ENCODE data around the gene PDGFD.

Gene PDGFD

GRCh38 chr11:104098555-104098954, 65.4 kb downstream of the PDGFD start:
- TF ChIP-seq TEAD4 (IDR thresholded peaks at IDR 0.05) (no peak), RAD21 (IDR thresholded peaks at IDR 0.05; ENCODE audit: low read depth) (no peak), REST (IDR thresholded peaks at IDR 0.05; ENCODE audit: low read depth) (no peak), EGR1 (IDR thresholded peaks at IDR 0.05) (no peak), YY1 (IDR thresholded peaks at IDR 0.05; ENCODE audit: low read depth) (no peak), USF1 (IDR thresholded peaks at IDR 0.05) (no peak), ZBTB7A (IDR thresholded peaks at IDR 0.05; ENCODE audit: low read depth) (no peak), EP300 (IDR thresholded peaks at IDR 0.05; ENCODE audit: borderline replicate concordance) (no peak), TCF12 (IDR thresholded peaks at IDR 0.05; ENCODE audit: low read depth) (no peak), CEBPB (IDR thresholded peaks at IDR 0.05) (no peak), TAF1 (IDR thresholded peaks at IDR 0.05; ENCODE audit: low read depth) (no peak), CREB1 (IDR thresholded peaks at IDR 0.05; ENCODE audit: low read depth) (no peak), MAX (IDR thresholded peaks at IDR 0.05) (no peak)

GRCh38 chr11:104098132-104098531, 65.8 kb downstream of the PDGFD start:
- TF ChIP-seq USF1 (IDR thresholded peaks at IDR 0.05) (no peak), RAD21 (IDR thresholded peaks at IDR 0.05; ENCODE audit: low read depth) (no peak), YY1 (IDR thresholded peaks at IDR 0.05; ENCODE audit: low read depth) (no peak), TCF12 (IDR thresholded peaks at IDR 0.05; ENCODE audit: low read depth) (no peak), EGR1 (IDR thresholded peaks at IDR 0.05) (no peak), FOXM1 (IDR thresholded peaks at IDR 0.05; ENCODE audit: borderline replicate concordance, low read depth) (no peak), CREB1 (IDR thresholded peaks at IDR 0.05; ENCODE audit: low read depth) (no peak), MAX (IDR thresholded peaks at IDR 0.05) (no peak)

GRCh38 chr11:104096900-104097299, 67.0 kb downstream of the PDGFD start:
- no peak for TF ChIP-seq NFIC (IDR thresholded peaks at IDR 0.05)
- TF ChIP-seq EGR1 (IDR thresholded peaks at IDR 0.05): no peak
- no peak for TF ChIP-seq TCF12 (IDR thresholded peaks at IDR 0.05; ENCODE audit: low read depth)
- TF ChIP-seq TAF1 (IDR thresholded peaks at IDR 0.05; ENCODE audit: low read depth): no peak
- no peak for TF ChIP-seq USF1 (IDR thresholded peaks at IDR 0.05)
- TF ChIP-seq YY1 (IDR thresholded peaks at IDR 0.05; ENCODE audit: low read depth): no peak
- no peak for TF ChIP-seq FOXM1 (IDR thresholded peaks at IDR 0.05; ENCODE audit: borderline replicate concordance, low read depth)
- no peak for TF ChIP-seq ZBTB7A (IDR thresholded peaks at IDR 0.05; ENCODE audit: low read depth)
- no peak for TF ChIP-seq MAX (IDR thresholded peaks at IDR 0.05)
- no peak for TF ChIP-seq CREB1 (IDR thresholded peaks at IDR 0.05; ENCODE audit: low read depth)
- TF ChIP-seq RAD21 (IDR thresholded peaks at IDR 0.05; ENCODE audit: low read depth): no peak
- no peak for TF ChIP-seq EP300 (IDR thresholded peaks at IDR 0.05; ENCODE audit: borderline replicate concordance)
- TF ChIP-seq CEBPB (IDR thresholded peaks at IDR 0.05): no peak
- TF ChIP-seq TEAD4 (IDR thresholded peaks at IDR 0.05): no peak
- no peak for TF ChIP-seq REST (IDR thresholded peaks at IDR 0.05; ENCODE audit: low read depth)

GRCh38 chr11:104095791-104096190, 68.2 kb downstream of the PDGFD start:
- TF ChIP-seq CREB1 (IDR thresholded peaks at IDR 0.05; ENCODE audit: low read depth): no peak
- no peak for TF ChIP-seq EGR1 (IDR thresholded peaks at IDR 0.05)
- TF ChIP-seq RAD21 (IDR thresholded peaks at IDR 0.05; ENCODE audit: low read depth): no peak
- TF ChIP-seq NFIC (IDR thresholded peaks at IDR 0.05): no peak
- TF ChIP-seq REST (IDR thresholded peaks at IDR 0.05; ENCODE audit: low read depth): no peak
- TF ChIP-seq EP300 (IDR thresholded peaks at IDR 0.05; ENCODE audit: borderline replicate concordance): no peak
- no peak for TF ChIP-seq FOXM1 (IDR thresholded peaks at IDR 0.05; ENCODE audit: borderline replicate concordance, low read depth)
- no peak for TF ChIP-seq YY1 (IDR thresholded peaks at IDR 0.05; ENCODE audit: low read depth)
- no peak for TF ChIP-seq USF1 (IDR thresholded peaks at IDR 0.05)
- TF ChIP-seq CEBPB (IDR thresholded peaks at IDR 0.05): no peak
- TF ChIP-seq TAF1 (IDR thresholded peaks at IDR 0.05; ENCODE audit: low read depth): no peak
- TF ChIP-seq MAX (IDR thresholded peaks at IDR 0.05): no peak
- TF ChIP-seq ZBTB7A (IDR thresholded peaks at IDR 0.05; ENCODE audit: low read depth): no peak
- no peak for TF ChIP-seq TEAD4 (IDR thresholded peaks at IDR 0.05)
- no peak for TF ChIP-seq TCF12 (IDR thresholded peaks at IDR 0.05; ENCODE audit: low read depth)

All from Ishikawa (cell line).